Stomach (tissue), 4 donors: Measurements from ENCODE around the gene FARSA.

Experiments
- EP300 ChIP-seq: sonication (generic); formaldehyde crosslinking; IDR thresholded peaks from one replicate; pipeline ENCODE4 v1.6.1; 2017; ENCODE audit warnings: antibody characterized with exemption
- POLR2A ChIP-seq, 4 donors: fragments of 450-650 bp; IDR thresholded peaks; one replicate each; pipeline ENCODE4 v1.6.1; 2016; ENCODE audit warnings: antibody characterized with exemption in 4 of 4, control low read depth in 2 of 4, mild to moderate bottlenecking in 1 of 4, moderate library complexity in 1 of 4

DNA sequence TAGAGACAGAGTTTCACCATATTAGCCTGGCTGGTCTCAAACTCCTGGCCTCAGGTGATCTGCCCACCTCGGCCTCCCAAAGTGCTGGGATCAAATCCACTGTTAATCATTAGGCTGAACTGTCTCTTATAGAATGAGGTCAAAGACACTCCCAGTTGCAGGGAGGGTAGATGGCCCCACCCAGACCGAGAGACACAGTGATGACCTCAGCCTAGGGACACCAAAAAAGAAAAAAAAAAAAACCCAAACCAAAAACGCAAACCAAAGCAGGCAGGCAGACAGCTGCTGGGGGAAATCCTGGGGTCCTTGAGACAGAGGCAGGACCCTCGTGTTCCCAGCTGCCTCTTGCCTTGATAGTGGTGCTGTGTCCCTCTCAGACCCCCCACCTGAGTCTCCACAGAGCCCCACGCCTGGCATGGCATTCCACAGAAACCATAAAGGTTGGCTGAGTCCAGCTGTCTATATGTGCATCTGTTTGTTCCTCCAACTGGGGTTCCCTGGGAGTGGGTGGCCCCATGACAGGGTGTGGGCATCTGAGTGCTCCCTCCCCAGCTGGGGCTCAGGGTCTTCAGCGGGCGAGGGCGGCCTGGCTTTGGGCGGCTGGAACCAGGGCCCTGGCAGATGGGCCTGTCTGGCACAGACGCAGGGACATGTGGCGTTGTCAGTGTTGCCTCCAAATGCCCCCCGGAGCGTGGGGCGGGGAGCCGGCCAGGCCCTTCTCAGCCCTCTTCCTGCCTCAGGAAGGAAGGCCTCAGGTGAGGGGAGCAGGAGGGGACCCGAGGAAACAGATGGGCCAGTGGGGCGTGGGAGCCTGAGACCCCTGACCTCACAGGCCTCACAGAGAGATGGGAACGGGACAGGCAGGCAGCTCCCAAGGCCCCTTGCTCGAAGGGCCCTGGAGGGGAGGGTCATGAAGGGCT is 41.0 kb upstream of the FARSA start:
- TF ChIP-seq EP300 (no peak), POLR2A (IDR thresholded peaks at IDR 0.05) (no peak)
